ENCODE measurements around the gene HAS3. TPM values are rescaled to one million over a fixed set of nuclear protein-coding genes. Genes with fewer than 3 reads are reported as not detected.

HAS3 gene
- total RNA-seq, 1 experiment from 2014 or later: 100 TPM

- H2BK5ac ChIP-seq (ENCODE audit: insufficient read length, low read length): no peak overlapping the region
- no peak overlapping the region for H3K14ac ChIP-seq (ENCODE audit: insufficient read depth, low read length)
- no peak overlapping the region for H3K4me2 ChIP-seq (ENCODE audit: insufficient read depth, insufficient read length, low read length)
- Mint-ChIP-seq H3K27me3 (ENCODE audit: low read depth) (peaks cover 5% of the 10 kb centered on the region), H3K27ac (no peak overlapping the region), H3K4me1 (peaks cover 35 to 37% of the 10 kb centered on the region in 2 experiments), H3K36me3 (ENCODE audit: insufficient read depth in 1 of 3, low read depth in 3 of 3) (peaks cover 0 to 2% (median 0%) of the 10 kb centered on the region in 3 experiments; a peak in 1 of 7 replicates), H3K4me3 (no peak overlapping the region), H3K9me3 (no peaks in the 10 kb centered on the region)
- no peak overlapping the region for H4K8ac ChIP-seq (replicated peaks; ENCODE audit: insufficient read length, low read depth, low read length)
- no peak overlapping the region for H3K18ac ChIP-seq (ENCODE audit: insufficient read length, low read depth, low read length)
- H3K23ac ChIP-seq (ENCODE audit: insufficient read length, low read depth, low read length): no peak overlapping the region
- no peak for DNase-seq
- no peaks in the 10 kb centered on the region for H3K9me3 ChIP-seq (ENCODE audit: control insufficient read depth, low read depth, low read length)
- no peak for TF ChIP-seq CTCF (conservative IDR thresholded peaks at IDR 0.05)
- H3K4me1 ChIP-seq (ENCODE audit: insufficient read depth, low read length): peaks cover 15% of the 10 kb centered on the region; the same call in 1 of the 2 replicates
- no peak overlapping the region for H2BK12ac ChIP-seq (ENCODE audit: insufficient read length, low read depth, low read length)
- no peak overlapping the region for H3T11ph ChIP-seq (ENCODE audit: low read length)
- no peak overlapping the region for H2AK5ac ChIP-seq (ENCODE audit: insufficient read length, low read length)
- no peaks in the 10 kb centered on the region for H3K23me2 ChIP-seq (ENCODE audit: insufficient read length, low read depth, low read length, poor library complexity, severe bottlenecking)
- no peak overlapping the region for H3K56ac ChIP-seq (ENCODE audit: insufficient read length, low read depth, low read length)
- no peak overlapping the region for H2BK120ac ChIP-seq (ENCODE audit: low read depth, low read length, poor library complexity, severe bottlenecking)
- no peak overlapping the region for H4K91ac ChIP-seq (ENCODE audit: insufficient read length, low read depth, low read length)
- H3K27me3 ChIP-seq (ENCODE audit: insufficient read depth, low read length): no peaks in the 10 kb centered on the region
- no peak overlapping the region for H3K27ac ChIP-seq (ENCODE audit: insufficient read length, low read depth, low read length)
- H3K79me1 ChIP-seq (ENCODE audit: insufficient read depth, low read depth, low read length, poor library complexity, severe bottlenecking): no peaks in the 10 kb centered on the region
- H4K20me1 ChIP-seq (ENCODE audit: control insufficient read depth, insufficient read depth, insufficient read length): no peaks in the 10 kb centered on the region
- no peaks in the 10 kb centered on the region for H3K79me2 ChIP-seq (ENCODE audit: insufficient read depth, low read length)
- H2BK15ac ChIP-seq (ENCODE audit: low read depth, low read length): no peak overlapping the region
- H3K4ac ChIP-seq (ENCODE audit: low read depth, low read length): no peak overlapping the region
- H4K5ac ChIP-seq (ENCODE audit: insufficient read length, low read depth, low read length): no peak overlapping the region
- H2BK20ac ChIP-seq (ENCODE audit: low read depth, low read length, poor library complexity, severe bottlenecking): no peak overlapping the region
- no peak overlapping the region for H2AFZ ChIP-seq (ENCODE audit: low read length)
- H3K9ac ChIP-seq (ENCODE audit: extremely low read depth, insufficient read length, low read length): no peak overlapping the region
- WGBS (ENCODE audit: extremely low coverage, insufficient read length, low lambda C conversion rate): no CpG with 5 or more reads among the region's 2 CpGs
Observed at GRCh38 chr16:69079697-69080096, 25.8 kb upstream of the HAS3 start.

All from H9 (cell line).